EL (cell line): ENCODE results near the gene SLC8A3.
"Not testable (repeated sequence)": the region's sequence is repeated elsewhere in the genome, so short reads cannot be mapped to it uniquely, and the experiment has no call there.

ENCODE experiments used
- DNase-seq: peaks from one replicate; pipeline ENCODE4 v3.0.0-alpha.2; 2016

SLC8A3 gene

DNA sequence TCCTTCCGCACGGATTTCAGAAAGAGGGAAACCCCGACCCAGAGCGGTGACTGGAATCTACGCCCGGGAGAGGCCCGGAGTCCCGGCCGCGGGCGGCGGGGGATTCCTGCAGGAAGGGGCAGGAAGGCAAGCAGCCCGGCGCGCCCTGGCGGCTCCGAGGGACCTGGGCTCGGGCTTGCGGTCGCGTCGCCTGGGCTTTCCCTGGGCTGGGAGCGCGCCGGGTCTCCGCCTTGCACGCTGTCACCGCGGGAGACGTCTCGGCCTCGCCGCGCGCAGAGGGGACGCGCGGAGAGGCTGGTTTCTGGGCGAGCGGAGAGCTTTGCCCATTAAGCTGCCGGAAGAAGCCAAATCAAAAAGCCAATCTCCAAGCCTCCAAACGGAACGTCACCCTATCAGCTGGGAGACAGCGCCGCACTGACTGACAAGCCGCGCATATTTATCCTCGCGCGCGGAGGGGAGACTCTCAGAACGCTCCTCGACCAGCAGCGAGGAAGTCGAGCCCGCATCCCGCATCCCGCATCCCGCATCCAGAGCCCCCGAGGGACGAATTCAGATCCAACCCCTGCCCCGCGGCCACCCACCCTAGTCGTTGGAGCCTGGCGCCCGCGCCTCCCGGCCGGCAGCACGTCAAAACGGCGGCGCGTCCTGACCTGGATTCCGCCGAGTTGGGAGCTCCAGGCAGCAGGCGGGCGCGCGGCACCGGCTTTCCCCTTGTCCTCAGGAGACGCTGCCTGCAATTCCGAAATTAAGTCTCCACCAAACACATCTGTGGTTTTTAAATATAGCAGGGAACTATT lies at the start of gene SLC8A3:
Gene SLC8A3 (minus strand): TSS at position 293 of the 797 bp plus-strand sequence. CDS start 20,529 bp downstream, outside the sequence.
- peak; percentile 49 for DNase-seq

GRCh38 chr14:70237710-70238109 lies 49.0 kb upstream of the SLC8A3 start:
- DNase-seq, result no peak

DNA sequence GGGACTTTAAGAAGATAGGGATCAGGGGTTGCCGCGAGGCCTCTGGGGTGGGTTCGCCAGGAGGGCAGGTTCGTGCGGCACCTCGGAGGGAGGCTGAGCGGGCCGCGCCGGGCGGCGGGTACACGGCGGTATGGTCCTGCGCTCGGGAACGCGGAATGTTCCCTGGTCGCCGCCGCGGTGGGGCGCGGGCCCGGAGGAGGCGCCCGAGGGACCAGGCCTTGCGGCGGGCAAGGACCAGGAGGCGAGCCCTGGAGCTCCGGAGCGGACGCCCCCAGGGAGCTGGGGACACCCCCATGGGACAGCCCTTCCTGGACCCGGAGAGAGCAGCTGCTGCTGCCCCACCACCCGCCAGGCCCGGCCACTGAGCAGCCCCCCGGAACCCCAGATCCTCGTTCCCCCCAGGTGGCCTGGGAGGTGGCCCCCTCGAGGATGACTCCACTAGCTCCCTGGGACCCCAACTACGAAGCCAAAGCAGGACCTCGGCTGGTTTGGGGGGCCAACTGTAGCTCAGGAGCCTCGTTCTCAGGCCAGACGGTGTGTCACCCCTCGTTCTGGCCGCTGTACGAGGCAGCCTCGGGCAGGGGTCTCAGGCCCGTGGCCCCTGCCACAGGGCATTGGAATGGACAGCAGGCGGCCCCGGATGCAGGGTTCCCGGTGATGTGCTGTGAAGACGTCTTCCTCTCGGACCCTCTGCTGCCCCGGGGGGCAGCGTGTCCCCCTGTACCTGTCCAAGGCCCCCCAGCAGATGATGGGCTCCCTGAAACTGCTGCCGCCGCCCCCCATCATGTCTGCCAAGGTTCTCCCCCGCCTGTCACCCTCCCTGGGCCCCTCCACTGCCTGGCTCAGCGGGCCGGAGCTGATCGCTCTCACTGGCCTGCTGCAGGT lies 45.6 kb upstream of the SLC8A3 start:
- no peak for DNase-seq

DNA sequence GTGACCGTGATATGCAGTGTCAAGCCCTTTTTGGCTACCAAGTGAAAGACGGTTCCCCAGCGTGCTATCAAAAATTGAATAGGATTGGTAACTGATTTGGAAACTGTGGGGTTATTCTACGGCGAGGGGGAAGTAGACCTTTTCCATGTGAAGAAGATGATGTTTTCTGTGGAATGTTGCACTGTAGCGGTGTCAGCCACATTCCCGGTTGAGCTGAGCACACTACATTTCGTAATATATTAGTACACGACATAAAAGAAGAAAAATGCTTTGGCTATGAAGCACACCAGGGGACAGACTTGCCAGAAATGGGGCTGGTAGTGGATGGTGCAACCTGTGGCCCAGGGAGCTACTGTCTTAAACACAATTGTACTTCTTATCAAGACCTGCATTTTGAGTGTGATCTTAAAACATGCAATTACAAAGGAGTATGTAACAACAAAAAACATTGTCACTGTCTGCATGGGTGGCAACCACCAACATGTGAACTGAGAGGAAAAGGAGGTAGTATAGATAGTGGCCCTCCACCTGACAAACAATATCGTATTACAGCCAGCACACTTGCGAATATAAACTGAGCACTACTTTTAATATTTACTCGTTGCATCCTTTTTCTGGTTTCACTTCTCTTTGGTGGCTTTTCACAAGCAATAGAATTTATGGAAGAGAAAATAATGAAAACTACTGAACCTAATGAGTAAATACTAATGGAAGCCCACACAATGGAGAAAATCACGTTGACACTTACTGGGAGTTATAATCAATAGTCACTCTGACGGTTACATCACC lies 43.2 kb upstream of the SLC8A3 start:
- not testable (repeated sequence) for DNase-seq

- not testable (repeated sequence) for DNase-seq
Measured at GRCh38 chr14:70229877-70230640, 41.3 kb upstream of the SLC8A3 start.

DNA sequence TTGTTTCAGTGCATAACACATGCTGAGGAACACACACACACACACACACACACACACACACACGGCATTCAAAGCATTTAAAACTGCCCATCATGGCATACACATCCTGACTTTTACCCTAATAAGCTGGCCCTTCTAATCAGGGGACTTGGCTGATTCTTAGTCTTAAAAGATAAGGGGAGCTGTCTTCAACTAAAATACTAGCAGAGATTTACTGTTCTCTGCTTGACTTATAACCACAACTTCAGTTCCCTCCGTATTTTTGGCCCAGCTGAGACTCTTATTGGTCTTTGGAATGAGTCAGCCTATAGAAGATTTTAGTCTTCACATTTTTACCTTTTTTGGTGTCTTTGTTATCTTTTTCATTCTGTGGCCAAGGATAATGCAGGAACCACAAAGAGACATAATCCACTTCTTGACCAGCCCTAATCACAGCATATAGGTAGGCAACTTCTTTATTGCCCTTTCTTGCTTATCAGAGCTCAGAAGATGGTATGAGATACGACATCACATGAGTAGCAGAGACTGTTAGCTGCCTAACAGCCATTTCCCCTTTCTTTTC lies 25.1 kb upstream of the SLC8A3 start:
- DNase-seq, result no peak

GRCh38 chr14:70212752-70213151 lies 24.0 kb upstream of the SLC8A3 start:
- DNase-seq, result no peak

GRCh38 chr14:70208380-70208779 lies 19.6 kb upstream of the SLC8A3 start:
- DNase-seq, result no peak

GRCh38 chr14:70203686-70204085 lies 14.9 kb upstream of the SLC8A3 start:
- DNase-seq, result no peak

GRCh38 chr14:70201994-70202393 lies 13.2 kb upstream of the SLC8A3 start:
- no peak for DNase-seq

GRCh38 chr14:70193396-70193795 lies 4.6 kb upstream of the SLC8A3 start:
- DNase-seq, result no peak

DNA sequence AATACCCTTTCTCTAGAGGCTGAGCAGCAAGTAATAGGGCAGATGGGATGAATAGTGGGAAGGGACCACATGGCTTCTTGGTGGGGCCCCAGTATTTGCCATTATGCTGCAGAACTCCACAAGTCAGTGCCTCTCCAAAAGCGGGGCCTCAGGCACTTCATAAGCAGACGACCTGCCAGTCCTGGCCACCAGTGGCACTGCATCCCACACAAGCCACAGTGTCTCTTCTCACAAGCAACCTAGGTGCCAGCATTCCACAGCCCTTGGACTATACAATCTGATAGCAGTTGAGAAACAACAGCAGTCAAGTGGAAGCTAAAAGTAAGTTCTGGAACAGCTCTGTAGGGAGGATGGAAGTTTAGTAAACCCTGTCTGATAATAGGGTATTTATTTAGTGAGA lies 4.2 kb upstream of the SLC8A3 start:
- no peak for DNase-seq

GRCh38 chr14:70190156-70190555 lies 1.4 kb upstream of the SLC8A3 start:
- DNase-seq, result no peak

DNA sequence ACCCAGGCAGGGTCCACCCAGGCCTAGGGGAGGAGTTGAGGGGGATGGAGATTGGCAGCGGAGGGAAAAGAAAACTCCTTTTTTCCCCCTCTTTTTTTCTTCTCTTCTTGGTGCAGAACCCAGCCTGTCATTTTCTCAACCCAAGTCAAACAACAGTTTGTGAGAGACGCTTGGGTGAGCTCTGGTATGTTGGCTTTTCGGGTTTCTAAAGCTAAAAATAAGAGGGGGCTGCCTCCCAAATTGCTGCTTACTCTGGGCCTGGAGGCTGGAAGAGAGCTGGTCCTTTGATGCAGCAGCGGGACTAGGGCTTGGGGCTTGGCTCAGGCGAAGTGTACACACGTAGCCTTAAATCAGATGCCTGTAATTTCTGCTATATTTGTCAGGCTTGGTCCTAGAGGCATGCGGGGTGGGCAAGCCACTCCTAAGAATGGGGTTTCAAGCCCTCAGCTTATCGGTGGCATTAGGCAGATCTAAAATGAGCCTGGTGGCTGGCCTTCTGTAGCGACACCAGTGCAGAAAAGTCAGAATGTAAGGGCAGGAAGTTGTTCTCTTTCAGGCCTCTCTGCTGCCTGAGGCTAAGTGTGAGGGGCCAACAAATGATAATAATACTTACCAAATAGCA lies 816 bp upstream of the SLC8A3 start:
- DNase-seq, result no peak

- DNase-seq, result peak; percentile 24
Measured at GRCh38 chr14:70188322-70188658, 461 bp downstream of the SLC8A3 start.

DNA sequence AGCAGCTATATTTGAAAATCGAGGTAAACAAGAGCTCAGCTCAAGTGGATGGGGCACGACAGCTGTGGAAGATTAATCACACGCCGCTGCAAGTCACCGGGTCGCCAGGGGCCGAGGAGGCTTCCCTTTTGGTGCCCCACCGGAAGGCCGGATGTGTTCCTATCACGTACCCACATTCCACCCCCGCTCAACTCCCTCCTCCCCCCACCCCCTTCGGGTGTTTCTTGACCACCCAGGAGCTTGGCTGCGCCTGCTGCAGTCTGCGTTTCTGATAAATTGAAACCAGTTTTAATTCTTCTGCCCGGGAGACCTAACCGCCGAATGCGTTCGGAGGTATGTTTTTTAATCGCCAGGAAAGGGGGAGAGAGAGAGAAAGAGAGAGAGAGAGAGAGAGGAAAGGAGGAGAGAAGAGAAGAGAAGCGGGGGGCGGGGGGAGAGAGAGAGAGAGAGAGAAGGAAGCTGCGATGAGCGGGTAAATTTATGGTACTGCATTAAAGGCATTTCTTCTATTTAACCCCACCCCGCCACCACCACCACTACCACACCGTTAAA lies 1.8 kb downstream of the SLC8A3 start:
- peak; percentile 44 for DNase-seq

GRCh38 chr14:70183991-70184390 lies 4.8 kb downstream of the SLC8A3 start:
- no peak for DNase-seq

GRCh38 chr14:70181276-70181675 lies 7.5 kb downstream of the SLC8A3 start:
- DNase-seq, result no peak

- DNase-seq, result no peak
Measured at GRCh38 chr14:70180718-70181117, 8.0 kb downstream of the SLC8A3 start.

DNA sequence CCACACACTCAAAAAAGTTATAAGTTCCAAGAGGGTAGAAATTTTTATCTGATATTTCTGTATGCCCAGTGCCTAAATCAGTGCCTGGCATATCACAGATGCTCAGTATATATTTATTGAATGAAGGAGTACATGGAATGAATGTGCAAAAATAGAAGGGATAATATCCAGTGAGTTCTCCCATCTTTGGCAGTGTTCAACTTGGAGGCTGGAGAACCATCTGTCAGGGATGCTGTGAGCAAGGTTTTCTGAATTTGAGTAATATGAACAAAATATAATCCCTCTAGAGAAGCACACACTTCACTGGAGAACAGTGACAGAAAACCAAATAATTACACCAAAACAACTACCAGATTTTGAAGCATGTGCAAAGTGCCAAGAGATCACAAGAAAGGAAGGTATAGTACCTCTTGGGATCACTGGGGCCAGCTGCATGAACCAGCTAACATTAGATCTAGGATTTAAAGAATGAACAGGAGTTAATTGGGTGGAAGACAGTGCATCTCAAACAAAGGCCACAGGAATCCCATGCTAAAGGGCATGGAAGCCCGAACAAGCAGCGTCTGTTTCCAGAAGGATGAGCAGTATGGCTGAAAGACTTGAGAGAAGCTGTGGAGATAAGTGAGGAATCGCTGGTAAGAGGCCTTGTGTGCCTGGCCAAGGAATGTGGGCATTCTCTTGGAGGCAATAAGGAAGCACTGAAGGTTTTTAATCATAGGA lies 11.5 kb downstream of the SLC8A3 start:
- DNase-seq, result no peak

DNA sequence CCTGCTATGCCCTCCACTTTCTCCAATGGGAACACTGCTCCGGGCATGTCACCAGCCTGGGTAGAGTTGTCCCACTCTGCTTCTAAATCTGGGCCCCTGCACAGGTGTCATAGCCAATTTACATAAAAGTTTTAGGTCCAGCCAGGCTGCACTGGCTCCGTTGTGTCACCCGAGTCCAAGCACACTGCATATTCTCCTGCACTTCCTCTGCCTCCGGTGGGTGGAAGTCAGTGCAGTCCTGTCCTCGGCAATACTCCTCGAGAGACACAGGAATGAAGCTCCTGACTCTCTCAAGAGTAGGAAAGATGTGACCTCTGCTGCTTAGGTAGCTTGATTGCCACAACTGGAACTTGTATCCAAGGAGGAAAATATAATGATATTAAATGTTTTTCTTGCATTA lies 15.2 kb downstream of the SLC8A3 start:
- no peak for DNase-seq
